ENCODE data around the gene DOCK8. TPM values are rescaled to one million over a fixed set of nuclear protein-coding genes. Genes with fewer than 3 reads are reported as not detected.
A peak's percentile ranks its signal among the peaks of the same experiment; 100 is the strongest.

Gene DOCK8
- total and polyA plus RNA-seq, 2 of the 13 experiments (the other 11 are each of a cell fraction or from before 2014, with no cell fraction given) = 0.28 to 0.38 TPM

DNA sequence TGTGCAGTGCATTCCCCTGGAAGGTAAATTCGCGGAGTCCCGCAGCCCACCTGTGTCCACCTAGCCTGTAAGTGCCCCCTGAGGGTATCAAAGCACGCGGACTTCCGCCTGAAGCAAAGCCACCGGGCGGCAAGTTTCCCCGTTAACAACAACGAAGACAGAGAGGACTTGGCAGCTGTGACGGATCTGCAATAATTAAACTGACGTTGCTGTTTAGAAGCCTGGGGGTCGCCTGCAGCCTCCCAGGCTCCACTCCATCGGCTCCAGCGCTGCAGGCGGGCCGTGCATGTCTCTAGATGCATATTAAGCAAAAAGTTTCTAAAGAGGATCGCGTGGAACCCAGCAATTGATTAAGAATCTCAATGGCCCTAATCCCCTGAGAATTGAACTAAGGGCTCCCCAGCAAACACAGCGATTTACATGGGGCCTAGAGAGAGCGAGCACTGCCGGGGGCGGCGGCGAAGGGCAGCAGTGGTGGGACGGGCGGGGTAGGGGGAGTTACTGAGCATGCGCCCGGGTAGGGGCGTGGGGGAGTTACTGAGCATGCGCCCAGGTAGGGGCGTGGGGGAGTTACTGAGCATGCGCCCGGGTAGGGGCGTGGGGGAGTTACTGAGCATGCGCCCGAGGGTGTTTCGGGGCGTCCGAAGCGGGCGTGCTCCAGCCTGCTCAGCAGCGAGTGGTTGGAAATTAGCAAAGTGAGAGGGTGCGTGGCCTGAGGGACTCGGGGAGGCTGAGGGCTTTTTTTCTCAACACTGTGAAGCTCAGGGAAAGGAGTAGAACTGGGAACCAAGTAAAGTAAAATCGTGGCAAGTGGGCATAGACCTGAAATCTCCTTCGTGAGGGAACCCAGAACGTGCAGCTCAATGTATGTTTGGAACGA, 255.2 kb downstream of the DOCK8 start (continued):
- TF ChIP-seq RAD51 (IDR thresholded peaks at IDR 0.05; ENCODE audit: borderline replicate concordance) (no peak), PAF1 (CRISPR knock-in tag; IDR thresholded peaks at IDR 0.05) (no peak), POLR2A (IDR thresholded peaks at IDR 0.05; ENCODE audit: insufficient read depth in 1 of 2, low read depth in 2 of 2, low read length in 2 of 2) (peak in 1 of 2 experiments; percentile 91; a peak in 2 of 4 replicates), JARID2 (CRISPR knock-in tag; IDR thresholded peaks at IDR 0.05; ENCODE audit: insufficient replicate concordance) (peak; percentile 59), CENPX (CRISPR knock-in tag; IDR thresholded peaks at IDR 0.05) (no peak), HOXA3 (CRISPR knock-in tag; IDR thresholded peaks at IDR 0.05) (0 out of 2 replicates have a peak, but pooled peaks have one; percentile 53), CREM (IDR thresholded peaks at IDR 0.05) (no peak), CREM (CRISPR knock-in tag; IDR thresholded peaks at IDR 0.05) (no peak), ZNF782 (CRISPR knock-in tag; IDR thresholded peaks at IDR 0.05; ENCODE audit: borderline replicate concordance) (peak; percentile 55; the same call in 1 of the 2 replicates), NKX3-1 (CRISPR knock-in tag; IDR thresholded peaks at IDR 0.05) (peak; percentile 78; the same call in 1 of the 2 replicates), ZNF138 (CRISPR knock-in tag; IDR thresholded peaks at IDR 0.05; ENCODE audit: low read depth) (0 out of 2 replicates have a peak, but pooled peaks have one; percentile 53)
- TF ChIP-seq, protein P1, sequence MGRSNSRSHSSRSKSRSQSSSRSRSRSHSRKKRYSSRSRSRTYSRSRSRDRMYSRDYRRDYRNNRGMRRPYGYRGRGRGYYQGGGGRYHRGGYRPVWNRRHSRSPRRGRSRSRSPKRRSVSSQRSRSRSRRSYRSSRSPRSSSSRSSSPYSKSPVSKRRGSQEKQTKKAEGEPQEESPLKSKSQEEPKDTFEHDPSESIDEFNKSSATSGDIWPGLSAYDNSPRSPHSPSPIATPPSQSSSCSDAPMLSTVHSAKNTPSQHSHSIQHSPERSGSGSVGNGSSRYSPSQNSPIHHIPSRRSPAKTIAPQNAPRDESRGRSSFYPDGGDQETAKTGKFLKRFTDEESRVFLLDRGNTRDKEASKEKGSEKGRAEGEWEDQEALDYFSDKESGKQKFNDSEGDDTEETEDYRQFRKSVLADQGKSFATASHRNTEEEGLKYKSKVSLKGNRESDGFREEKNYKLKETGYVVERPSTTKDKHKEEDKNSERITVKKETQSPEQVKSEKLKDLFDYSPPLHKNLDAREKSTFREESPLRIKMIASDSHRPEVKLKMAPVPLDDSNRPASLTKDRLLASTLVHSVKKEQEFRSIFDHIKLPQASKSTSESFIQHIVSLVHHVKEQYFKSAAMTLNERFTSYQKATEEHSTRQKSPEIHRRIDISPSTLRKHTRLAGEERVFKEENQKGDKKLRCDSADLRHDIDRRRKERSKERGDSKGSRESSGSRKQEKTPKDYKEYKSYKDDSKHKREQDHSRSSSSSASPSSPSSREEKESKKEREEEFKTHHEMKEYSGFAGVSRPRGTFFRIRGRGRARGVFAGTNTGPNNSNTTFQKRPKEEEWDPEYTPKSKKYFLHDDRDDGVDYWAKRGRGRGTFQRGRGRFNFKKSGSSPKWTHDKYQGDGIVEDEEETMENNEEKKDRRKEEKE (IDR thresholded peaks at IDR 0.05) = no peak
- TF ChIP-seq, protein P2, sequence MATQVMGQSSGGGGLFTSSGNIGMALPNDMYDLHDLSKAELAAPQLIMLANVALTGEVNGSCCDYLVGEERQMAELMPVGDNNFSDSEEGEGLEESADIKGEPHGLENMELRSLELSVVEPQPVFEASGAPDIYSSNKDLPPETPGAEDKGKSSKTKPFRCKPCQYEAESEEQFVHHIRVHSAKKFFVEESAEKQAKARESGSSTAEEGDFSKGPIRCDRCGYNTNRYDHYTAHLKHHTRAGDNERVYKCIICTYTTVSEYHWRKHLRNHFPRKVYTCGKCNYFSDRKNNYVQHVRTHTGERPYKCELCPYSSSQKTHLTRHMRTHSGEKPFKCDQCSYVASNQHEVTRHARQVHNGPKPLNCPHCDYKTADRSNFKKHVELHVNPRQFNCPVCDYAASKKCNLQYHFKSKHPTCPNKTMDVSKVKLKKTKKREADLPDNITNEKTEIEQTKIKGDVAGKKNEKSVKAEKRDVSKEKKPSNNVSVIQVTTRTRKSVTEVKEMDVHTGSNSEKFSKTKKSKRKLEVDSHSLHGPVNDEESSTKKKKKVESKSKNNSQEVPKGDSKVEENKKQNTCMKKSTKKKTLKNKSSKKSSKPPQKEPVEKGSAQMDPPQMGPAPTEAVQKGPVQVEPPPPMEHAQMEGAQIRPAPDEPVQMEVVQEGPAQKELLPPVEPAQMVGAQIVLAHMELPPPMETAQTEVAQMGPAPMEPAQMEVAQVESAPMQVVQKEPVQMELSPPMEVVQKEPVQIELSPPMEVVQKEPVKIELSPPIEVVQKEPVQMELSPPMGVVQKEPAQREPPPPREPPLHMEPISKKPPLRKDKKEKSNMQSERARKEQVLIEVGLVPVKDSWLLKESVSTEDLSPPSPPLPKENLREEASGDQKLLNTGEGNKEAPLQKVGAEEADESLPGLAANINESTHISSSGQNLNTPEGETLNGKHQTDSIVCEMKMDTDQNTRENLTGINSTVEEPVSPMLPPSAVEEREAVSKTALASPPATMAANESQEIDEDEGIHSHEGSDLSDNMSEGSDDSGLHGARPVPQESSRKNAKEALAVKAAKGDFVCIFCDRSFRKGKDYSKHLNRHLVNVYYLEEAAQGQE (IDR thresholded peaks at IDR 0.05; ENCODE audit: borderline replicate concordance in 1 of 2, low read depth in 1 of 2, low read length in 2 of 2) = no peak
- TF ChIP-seq, protein P3, sequence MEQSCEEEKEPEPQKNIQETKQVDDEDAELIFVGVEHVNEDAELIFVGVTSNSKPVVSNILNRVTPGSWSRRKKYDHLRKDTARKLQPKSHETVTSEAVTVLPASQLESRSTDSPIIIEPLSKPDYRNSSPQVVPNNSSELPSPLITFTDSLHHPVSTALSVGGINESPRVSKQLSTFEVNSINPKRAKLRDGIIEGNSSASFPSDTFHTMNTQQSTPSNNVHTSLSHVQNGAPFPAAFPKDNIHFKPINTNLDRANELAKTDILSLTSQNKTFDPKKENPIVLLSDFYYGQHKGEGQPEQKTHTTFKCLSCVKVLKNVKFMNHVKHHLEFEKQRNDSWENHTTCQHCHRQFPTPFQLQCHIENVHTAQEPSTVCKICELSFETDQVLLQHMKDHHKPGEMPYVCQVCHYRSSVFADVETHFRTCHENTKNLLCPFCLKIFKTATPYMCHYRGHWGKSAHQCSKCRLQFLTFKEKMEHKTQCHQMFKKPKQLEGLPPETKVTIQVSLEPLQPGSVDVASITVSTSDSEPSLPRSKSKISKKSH (CRISPR knock-in tag; IDR thresholded peaks at IDR 0.05; ENCODE audit: borderline replicate concordance) = peak; percentile 72; the same call in 1 of the 2 replicates
- TF ChIP-seq, protein P4, sequence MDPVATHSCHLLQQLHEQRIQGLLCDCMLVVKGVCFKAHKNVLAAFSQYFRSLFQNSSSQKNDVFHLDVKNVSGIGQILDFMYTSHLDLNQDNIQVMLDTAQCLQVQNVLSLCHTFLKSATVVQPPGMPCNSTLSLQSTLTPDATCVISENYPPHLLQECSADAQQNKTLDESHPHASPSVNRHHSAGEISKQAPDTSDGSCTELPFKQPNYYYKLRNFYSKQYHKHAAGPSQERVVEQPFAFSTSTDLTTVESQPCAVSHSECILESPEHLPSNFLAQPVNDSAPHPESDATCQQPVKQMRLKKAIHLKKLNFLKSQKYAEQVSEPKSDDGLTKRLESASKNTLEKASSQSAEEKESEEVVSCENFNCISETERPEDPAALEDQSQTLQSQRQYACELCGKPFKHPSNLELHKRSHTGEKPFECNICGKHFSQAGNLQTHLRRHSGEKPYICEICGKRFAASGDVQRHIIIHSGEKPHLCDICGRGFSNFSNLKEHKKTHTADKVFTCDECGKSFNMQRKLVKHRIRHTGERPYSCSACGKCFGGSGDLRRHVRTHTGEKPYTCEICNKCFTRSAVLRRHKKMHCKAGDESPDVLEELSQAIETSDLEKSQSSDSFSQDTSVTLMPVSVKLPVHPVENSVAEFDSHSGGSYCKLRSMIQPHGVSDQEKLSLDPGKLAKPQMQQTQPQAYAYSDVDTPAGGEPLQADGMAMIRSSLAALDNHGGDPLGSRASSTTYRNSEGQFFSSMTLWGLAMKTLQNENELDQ (CRISPR knock-in tag; IDR thresholded peaks at IDR 0.05; ENCODE audit: borderline replicate concordance) = no peak; the same call in 1 of the 2 replicates
